GM21526 (cell line): ENCODE measurements around the gene ITFG2.

Experiments used
- ATAC-seq: cut with Tn5 transposase; IDR thresholded peaks from one replicate; pipeline ENCODE4 v1.9.1; 2021; ENCODE audit warnings: moderate library complexity; ENCODE audit not compliant: unreplicated experiment, low FRiP score

Gene ITFG2

DNA sequence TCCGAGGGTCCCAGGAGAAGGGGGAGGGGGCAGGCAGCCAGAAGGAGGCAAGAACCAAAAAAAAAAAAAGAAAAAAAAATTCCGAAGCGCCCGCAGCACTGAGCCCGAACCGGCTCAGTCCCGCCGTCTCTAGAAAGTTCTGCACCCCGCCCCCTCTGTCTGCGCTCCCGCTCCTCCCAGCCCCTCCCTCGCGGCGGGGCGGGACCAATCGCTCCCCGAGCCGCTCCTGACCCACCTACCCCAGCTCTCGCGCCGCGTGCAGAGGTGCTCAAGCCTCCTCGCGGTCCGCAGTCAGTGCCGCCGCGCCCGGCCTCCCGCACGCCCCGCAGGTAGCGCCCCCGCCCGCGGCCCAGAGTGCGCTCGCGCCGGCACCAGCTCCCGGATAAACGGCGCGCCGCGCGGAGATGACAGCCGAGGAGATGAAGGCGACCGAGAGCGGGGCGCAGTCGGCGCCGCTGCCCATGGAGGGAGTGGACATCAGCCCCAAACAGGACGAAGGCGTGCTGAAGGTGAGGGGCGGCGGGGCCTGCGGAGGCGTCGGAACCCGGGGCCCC lies 17.7 kb upstream of the ITFG2 start, which contains the start of gene FKBP4:
TSS of gene FKBP4 (plus strand) at position 235 of the 554 bp plus-strand sequence. CDS start at position 405, 170 bp downstream.
- ATAC-seq = peak; percentile 71

DNA sequence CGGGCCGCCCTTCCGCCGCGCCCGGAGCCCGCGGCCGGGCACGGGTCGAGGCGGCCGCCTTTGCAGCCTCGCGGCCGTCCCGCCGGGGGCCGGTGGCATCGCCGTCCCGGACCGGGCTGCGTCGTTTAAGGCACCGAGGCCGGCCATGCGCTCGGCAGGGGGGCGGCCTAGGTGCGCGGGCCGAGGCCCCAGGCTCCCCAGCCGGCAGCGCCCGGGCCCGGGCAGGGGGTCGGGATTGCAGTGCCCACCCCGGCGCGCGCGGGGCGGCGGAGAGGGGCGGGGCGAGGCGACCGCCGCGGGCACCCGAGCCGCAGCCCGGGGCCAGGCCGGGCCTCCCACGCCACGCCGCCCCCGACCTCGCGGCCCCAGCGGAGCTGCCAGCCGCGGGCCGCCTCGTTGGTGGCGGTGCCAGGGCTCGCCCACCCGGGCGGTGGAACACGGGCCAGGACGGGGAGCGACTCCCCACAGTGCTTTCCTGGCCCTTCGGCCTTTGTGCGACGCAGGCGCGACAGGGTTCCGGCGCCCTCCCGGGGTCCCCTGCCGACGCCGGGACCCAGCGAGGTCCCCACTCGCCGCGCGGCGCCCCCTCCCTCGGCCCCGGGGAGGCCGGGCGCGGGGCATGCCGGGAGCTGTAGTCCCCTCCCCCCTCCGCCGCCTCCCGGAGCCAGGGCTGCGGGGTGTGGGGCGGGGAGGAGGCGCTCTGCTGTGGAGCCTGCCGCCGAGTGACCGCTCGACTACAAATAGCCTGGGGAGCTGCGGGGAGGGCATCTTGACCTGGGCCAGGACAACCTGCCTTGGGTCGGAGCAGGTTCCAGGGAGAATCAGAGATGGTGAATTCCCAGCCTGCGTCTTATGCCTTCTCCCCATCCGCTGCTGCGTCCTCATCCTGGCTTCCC lies 16.9 kb upstream of the ITFG2 start:
- ATAC-seq = peak; percentile 72

DNA sequence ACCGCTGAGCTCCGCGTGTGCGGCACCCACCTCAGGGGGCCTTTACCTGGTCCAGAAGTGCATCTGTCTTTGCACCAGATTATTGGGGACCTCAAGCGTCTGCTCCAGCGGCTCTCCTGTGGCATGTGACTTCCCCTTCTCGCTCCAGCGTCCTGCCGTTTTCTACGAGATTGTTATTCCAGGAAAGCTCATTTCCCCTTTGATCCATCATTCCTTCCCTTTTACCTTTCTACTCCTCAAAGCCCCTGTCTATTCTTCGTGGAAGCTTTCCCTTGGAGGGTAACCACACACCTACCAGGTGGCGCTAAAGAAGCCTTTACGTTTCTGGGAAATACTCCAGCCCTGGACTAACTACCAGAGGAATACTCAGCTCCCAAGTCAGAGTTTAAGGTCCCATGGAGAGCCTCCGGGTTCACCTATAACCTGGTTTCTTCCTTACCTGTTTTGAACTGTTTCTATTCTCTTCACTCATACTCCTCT lies 16.2 kb upstream of the ITFG2 start:
- no peak for ATAC-seq

DNA sequence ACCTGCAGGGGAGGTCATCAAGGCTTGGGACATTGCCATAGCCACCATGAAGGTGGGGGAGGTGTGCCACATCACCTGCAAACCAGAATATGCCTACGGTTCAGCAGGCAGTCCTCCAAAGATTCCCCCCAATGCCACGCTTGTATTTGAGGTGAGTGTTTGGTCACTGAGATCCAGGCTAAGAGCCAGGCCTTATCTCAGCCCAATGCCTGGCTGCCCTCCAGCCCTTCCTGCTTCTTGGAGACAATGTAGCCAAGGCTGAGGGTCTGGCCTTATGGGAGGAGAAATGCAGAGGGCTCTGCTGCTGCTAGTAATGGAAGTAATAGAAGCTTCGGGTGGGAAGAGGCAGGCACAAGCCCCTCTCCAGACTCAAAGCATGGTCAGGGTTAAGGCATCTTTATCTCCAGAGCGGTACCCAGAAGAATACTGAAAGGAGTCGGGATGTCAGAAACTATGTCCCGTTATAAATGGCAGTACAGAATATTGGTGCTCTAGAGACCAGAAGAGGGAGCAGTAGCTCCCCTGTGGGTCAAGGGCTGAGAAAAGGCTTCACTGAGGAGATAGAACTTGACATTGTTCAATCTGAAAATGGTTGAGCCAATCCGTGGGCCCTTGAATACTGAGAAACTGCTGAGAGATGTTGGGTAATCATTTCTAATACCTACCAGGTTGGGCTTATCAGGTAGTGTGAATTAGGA lies 14.6 kb upstream of the ITFG2 start:
- no peak for ATAC-seq

DNA sequence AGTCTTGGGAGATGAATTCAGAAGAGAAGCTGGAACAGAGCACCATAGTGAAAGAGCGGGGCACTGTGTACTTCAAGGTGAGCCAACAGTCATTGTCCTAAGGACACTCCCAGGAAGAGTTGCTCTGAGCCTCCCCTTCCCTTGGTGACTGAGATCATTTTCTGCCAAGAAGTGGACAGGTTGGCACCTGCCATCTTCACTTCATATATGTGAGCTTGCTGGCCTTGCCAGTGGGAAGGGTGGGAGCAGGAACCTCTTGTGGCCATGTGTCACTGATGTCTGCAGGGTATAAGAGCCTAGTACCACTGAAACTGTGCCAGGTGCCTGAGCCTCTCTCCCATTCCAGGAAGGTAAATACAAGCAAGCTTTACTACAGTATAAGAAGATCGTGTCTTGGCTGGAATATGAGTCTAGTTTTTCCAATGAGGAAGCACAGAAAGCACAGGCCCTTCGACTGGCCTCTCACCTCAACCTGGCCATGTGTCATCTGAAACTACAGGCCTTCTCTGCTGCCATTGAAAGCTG lies 12.4 kb upstream of the ITFG2 start:
- ATAC-seq = no peak

DNA sequence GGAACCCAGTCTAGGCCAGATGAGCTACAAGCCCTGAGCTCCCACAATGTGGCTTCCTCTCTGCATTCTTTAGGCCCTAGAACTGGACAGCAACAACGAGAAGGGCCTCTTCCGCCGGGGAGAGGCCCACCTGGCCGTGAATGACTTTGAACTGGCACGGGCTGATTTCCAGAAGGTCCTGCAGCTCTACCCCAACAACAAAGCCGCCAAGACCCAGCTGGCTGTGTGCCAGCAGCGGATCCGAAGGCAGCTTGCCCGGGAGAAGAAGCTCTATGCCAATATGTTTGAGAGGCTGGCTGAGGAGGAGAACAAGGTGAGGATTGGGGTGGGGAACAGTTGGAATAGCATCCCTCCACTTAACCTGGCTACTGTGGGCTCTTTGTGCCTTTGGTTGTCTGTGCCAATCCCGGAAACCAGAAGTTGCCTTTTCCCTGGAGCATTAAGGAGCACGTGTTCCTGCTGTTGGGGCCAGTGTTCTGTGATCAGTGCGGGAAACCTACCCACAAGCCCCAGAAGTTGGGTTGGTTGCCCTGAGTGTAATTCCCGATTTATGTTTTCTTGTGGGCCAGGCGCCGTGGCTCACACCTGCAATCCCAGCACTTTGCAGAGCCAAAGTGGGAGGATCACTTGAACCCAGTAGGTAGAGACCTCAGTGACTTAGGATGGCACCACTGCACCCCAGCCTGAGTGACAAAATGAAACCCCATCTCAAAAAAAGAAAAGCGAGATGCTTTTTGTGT lies 11.3 kb upstream of the ITFG2 start:
- no peak for ATAC-seq

DNA sequence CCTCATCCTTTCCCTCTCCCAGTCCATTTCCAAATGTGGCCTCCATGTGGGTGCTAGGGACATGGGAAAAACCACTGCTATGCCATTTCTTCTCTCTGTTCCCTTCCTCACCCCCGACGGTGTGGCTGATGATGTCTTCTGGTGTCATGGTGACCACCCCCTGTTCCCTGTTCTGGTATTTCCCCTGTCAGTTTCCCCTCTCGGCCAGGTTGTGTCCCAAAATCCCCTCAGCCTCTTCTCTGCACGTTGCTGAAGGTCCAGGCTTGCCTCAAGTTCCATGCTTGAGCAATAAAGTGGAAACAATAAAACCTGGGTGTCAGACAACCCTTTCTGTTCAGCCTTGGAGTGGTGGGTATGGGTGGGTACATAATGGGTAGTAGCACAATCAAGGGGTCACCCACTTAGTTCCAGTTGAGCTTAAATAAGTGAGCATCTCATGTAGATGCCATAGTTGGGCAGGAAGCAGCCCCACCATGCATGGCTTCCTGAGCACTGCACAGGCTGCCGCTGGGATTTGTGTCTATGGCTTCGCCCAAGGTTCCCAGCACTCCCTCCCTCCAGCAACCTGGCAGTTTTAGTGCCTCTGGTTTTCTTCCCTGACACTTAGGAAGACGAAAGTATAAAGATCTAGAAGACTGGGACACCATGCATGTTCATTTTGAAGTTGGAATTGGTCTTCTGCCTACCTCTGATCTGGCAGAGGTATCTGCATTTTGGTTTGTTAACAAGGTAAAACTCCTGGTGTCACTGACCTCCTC lies 8.7 kb upstream of the ITFG2 start:
- ATAC-seq = no peak

DNA sequence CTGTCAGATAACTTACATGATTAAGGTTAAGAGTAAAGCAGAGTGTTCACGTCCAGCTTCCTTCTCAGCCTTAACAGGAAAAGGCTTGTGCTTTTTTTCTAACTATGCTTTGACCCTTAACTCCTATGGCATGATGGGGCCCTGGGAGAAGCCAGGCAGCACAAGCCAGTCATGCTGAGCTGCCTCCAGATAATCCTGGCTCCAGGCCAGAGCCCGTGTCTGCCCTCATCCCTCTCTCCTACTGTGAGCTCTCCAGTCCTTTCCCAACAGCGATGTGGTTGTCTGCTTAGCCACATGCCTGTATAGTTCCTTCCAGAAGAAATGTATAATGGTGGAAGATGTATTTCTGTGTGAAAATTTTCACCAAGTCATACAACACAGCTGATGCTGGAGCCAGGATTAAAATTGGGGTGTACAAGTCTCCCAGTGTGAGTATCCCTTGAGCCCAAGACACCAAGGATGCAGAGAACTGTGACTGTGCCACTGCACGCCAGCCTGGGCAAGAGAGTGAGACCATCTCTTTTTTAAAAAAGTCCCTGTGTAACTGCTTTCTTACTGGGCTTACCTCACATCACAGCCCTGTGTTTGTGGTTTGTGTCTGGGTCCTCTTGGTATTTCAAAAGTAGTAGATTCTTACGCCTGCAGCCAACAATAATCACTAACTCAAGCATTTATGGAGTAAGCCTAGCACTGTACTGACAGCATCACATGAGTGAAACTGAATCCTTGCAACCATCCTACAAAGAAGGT lies 7.9 kb upstream of the ITFG2 start:
- ATAC-seq = no peak

DNA sequence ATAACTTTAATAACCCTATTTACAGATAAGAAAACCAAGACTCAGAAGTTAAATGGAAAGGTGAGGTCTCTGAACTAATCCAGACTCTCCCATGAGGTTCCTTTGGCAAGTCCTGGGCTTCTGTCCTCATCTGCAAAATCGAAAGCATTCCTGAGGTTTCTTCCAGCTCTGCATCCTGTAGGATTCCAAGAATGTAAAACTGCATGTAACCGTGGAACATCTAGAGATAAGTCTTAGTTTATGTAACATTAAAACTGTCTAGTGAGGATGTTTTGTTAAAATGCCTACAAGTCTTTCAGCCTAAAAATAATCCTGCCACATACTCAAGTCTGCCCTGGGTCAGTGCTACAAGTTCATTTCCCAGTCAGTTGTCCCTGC lies 7.3 kb upstream of the ITFG2 start:
- ATAC-seq = no peak

DNA sequence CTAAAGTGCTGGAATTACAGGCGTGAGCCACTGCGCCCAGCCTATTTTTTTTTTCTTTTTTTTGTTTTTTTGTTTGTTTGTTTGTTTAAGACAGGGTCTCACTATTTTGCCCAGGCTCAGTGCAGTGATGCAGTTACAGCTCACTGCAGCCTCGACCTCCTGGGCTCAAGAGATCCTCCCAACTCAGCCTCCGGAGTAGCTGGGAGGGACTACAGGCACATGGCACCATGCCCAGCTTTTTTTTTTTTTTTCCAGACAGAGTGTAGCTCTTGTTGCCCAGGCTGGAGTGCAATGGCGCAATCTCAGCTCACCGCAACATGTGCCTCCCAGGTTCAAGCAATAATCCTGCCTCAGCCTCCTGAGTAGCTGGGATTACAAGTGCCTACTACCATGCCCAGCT lies 5.8 kb upstream of the ITFG2 start:
- no peak for ATAC-seq

DNA sequence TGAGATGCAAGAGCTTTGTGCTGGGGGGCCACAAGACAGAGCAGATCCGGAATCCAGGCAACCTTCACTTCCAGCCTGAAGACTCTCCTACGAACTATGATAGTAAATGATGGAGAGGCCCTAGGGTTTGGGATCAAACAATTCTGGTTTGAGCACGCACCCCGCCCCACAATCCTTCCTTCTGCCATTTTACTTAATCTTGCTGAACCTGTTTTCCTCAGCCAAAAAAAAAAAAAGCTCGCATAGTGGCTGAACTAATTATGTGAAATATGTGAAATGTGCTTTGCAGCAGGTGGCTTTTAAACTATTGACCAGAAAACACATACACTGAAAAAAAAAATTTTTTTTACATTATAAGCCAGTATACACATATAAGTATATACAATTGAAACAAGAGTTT lies 667 bp upstream of the ITFG2 start:
- ATAC-seq = no peak

DNA sequence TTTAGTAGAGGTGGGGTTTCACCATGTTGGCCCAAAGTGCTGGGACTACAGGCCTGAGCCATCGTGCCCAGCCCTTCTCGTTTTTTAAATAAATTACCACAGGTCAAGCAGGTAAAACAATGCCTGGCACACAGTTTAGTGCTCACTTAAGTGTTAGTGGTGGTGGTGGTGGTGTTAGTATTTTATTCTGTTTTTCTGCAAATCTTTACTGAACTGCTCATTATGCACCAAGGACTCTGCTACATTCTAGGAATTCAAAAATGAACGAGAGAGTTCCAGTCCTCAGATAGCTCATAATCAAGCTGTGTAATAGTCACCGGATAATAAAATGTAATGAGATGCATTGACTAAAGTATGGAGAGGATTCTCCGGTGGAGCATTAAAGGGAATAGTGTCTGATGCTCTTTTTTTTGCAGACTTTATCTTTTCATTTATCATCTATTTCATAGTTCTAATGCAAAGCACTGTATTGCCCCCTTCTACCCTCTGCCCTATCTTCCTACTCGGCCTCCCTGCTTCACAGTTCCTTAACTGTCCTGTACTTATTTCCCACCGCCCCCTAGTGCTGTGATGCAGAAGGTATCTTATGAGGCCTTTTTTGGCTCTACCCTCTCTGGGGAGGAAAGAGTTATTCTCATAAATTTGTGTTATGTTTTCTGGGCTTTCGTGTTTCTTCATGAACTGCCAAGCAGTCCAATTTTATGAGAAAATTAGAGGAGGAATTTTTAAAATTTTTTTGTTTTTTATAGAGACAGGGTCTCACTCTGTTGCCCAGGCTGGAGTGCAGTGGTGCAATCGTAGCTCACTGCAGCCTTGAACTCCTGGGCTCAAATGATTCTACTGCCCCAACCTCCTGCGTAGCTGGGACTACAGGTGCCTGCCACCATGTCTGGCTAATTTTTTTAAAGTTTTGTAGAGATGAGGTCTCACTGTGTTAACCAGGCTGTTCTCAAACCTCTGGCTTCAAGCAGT lies 1.0 kb downstream of the ITFG2 start:
- ATAC-seq = peak; percentile 38

DNA sequence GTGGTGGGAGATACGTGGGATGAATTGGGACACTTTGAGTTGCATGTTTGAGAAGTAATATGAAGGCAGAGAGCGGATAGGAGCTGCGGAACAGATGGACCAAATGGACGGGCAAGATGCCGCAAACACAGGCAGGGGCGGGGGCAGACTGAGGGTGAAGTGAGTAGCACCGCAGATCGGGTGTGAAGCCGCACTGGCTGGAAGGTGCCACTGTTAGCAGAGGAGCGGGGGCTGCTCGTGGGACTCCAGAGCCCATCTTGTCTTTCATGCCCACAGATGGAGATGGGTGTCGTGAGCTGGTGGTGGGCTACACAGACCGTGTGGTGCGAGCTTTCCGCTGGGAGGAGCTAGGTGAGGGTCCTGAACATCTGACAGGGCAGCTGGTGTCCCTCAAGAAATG lies 7.3 kb downstream of the ITFG2 start:
- ATAC-seq = no peak

DNA sequence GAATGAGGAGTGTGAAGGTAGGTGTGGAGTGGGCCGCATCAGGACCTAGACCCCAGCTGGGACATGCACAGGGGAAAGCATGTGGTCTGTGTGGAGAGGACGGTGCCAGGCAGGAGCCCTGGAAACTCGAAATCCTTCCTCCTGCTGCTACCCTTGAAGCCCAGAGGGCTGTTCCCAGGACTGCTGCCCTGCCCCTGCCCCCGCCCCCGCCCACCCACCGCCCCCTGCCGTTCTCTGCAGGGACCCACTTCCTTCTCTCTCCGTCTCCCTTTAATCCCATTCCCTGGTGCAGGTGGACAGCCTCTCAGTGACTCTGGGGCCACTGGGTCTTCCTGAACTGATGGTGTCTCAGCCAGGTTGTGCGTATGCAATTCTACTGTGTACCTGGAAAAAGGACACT lies 8.0 kb downstream of the ITFG2 start:
- ATAC-seq = no peak

DNA sequence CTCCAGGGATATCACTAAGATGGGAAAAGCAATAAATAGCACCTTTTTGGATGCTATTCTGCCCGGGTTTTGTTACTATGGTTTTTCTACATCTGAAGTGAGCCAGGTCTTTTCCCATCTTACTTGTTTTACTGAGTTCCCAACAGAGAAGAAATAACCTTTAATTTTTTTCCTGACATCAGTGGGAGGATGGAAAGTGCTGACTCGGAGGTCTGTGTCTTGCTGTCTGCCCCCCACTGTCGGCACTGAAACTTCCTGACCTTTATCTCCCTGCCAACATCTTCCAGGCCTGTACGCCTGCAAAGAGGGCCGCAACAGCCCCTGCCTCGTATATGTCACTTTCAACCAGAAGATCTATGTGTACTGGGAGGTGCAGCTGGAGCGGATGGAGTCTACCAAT lies 11.0 kb downstream of the ITFG2 start:
- no peak for ATAC-seq

DNA sequence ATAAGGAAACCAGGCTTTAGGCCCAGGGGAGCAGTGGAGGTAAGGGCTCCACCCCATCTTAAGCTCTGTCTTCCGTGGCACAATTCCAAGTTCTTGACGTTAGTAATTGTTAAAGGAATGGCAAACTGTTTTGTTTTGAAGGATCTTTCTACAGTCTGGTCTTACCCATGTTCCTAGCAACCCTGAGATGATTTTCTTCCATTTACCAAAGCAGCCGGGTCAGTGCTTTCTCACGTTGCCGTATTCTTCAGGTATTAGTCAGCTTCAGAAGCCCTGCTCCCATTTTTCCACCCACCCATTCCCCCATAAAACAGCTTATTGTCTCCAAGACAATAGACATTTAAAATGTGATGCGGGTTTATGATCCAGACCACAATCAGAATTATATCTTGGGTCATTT lies 12.1 kb downstream of the ITFG2 start:
- ATAC-seq = no peak

DNA sequence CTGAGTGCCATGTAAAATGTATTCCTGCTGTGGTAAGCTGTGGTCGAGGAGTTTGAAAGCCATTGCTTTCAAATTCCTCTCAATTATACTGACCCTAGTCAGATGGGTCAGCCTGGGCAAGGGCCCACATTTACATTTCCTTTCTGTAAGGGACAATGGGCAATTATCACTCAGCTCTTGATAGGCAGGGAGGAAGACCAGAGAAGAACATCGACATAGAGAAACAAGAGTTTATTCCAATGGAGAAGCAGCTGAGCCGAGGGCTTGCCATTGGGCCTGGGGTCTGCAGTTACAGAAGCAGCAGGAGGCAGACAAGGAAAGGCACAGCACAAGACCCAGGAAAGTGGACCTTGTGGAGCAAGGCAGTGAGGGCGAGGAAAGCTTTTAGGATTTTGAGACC lies 12.7 kb downstream of the ITFG2 start:
- no peak for ATAC-seq

DNA sequence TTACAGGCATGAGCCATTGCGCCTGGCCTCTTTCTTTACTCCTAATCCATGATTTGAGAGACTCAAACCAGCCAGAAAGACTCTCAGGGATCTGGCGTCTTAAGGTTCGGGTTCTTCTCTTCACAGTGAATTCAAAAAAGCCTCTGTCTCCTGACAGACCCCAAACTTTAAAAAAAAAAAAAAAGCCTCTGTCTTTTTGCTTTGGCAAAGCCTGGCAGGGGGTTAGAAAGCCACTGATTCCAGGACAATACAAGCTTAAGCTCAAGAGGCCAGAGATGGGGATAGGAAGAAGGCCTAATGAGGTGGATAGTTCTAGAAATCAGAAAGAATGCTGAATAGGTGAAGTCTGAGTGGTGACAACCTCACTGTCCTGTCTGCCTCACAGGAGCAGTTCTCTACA lies 13.6 kb downstream of the ITFG2 start:
- no peak for ATAC-seq
